GDM1 (cell line): Measurements from ENCODE around the gene ARSB.

Source experiments
- DNase-seq: peaks from one replicate; lab custom pipeline; 2025; lab: John Stamatoyannopoulos, UW

ARSB gene

GRCh38 chr5:78833284-78833683, 151.8 kb downstream of the ARSB start:
- no peak for DNase-seq

GRCh38 chr5:78830528-78831046, 154.5 kb downstream of the ARSB start:
- no peak for DNase-seq

GRCh38 chr5:78829811-78830527, 155.1 kb downstream of the ARSB start:
- DNase-seq, result no peak

- DNase-seq, result no peak
These were observed 157.4 kb downstream of the ARSB start for GRCh38 chr5:78827725-78828124.

- DNase-seq, result no peak
These were observed 160.3 kb downstream of the ARSB start for GRCh38 chr5:78824831-78825281.

GRCh38 chr5:78823196-78823595, 161.9 kb downstream of the ARSB start:
- DNase-seq, result no peak

GRCh38 chr5:78821536-78822021, 163.5 kb downstream of the ARSB start:
- DNase-seq, result no peak

GRCh38 chr5:78819707-78820106, 165.4 kb downstream of the ARSB start:
- DNase-seq, result no peak

GRCh38 chr5:78819166-78819565, 165.9 kb downstream of the ARSB start:
- no peak for DNase-seq

- no peak for DNase-seq
These were observed 168.9 kb downstream of the ARSB start for GRCh38 chr5:78816143-78816765.

GRCh38 chr5:78813906-78814530, 171.1 kb downstream of the ARSB start:
- no peak for DNase-seq

GRCh38 chr5:78813286-78813685, 171.8 kb downstream of the ARSB start:
- DNase-seq, result no peak

GRCh38 chr5:78811866-78812265, 173.2 kb downstream of the ARSB start:
- DNase-seq, result no peak

GRCh38 chr5:78811121-78811817, 173.8 kb downstream of the ARSB start:
- DNase-seq, result no peak

- DNase-seq, result no peak
These were observed 174.8 kb downstream of the ARSB start for GRCh38 chr5:78810098-78810920.

- no peak for DNase-seq
These were observed 175.7 kb downstream of the ARSB start for GRCh38 chr5:78809444-78809843.

GRCh38 chr5:78808818-78809217, 176.3 kb downstream of the ARSB start:
- no peak for DNase-seq

GRCh38 chr5:78808380-78808779, 176.7 kb downstream of the ARSB start:
- DNase-seq, result no peak

GRCh38 chr5:78806544-78806943, 178.6 kb downstream of the ARSB start:
- no peak for DNase-seq

- no peak for DNase-seq
These were observed 179.5 kb downstream of the ARSB start for GRCh38 chr5:78805474-78806124.

GRCh38 chr5:78804995-78805394, 180.1 kb downstream of the ARSB start:
- no peak for DNase-seq
